ENCODE measurements around the gene FCN1.

Gene FCN1

GRCh38 chr9:134963546-134963945, 45.8 kb upstream of the FCN1 start:
- no peak for TF ChIP-seq CTCF (IDR thresholded peaks at IDR 0.05)
- no peak overlapping the region for H3K4me3 ChIP-seq
- no peak for DNase-seq (ENCODE audit: low spot score)
- no peak overlapping the region for H3K27ac ChIP-seq

GRCh38 chr9:134962973-134963364, 45.3 kb upstream of the FCN1 start:
- no peak overlapping the region for H3K27ac ChIP-seq
- no peak for TF ChIP-seq CTCF (IDR thresholded peaks at IDR 0.05)
- H3K4me3 ChIP-seq = no peak overlapping the region
- DNase-seq (ENCODE audit: low spot score) = no peak

GRCh38 chr9:134962065-134962972, 44.6 kb upstream of the FCN1 start:
- DNase-seq (ENCODE audit: low spot score) = no peak
- H3K4me3 ChIP-seq = no peak overlapping the region
- TF ChIP-seq CTCF (IDR thresholded peaks at IDR 0.05) = no peak
- no peak overlapping the region for H3K27ac ChIP-seq

GRCh38 chr9:134961331-134962064, 43.8 kb upstream of the FCN1 start:
- Histone ChIP-seq H3K4me3 (no peak overlapping the region), H3K27ac (no peak overlapping the region)
- DNase-seq (ENCODE audit: low spot score) = no peak
- no peak for TF ChIP-seq CTCF (IDR thresholded peaks at IDR 0.05)

- DNase-seq (ENCODE audit: low spot score) = no peak
- Histone ChIP-seq H3K4me3 (no peak overlapping the region), H3K27ac (no peak overlapping the region)
- no peak for TF ChIP-seq CTCF (IDR thresholded peaks at IDR 0.05)
Measured at GRCh38 chr9:134960701-134961181, 43.0 kb upstream of the FCN1 start.

- no peak overlapping the region for H3K27ac ChIP-seq
- no peak overlapping the region for H3K4me3 ChIP-seq
- TF ChIP-seq CTCF (IDR thresholded peaks at IDR 0.05) = no peak
- DNase-seq (ENCODE audit: low spot score) = no peak
Measured at GRCh38 chr9:134959971-134960310, 42.2 kb upstream of the FCN1 start.
